Progenitor cell of endocrine pancreas (in vitro differentiated cells): ENCODE data around the gene ZMYM1. TPM values are rescaled to one million over a fixed set of nuclear protein-coding genes. Genes with fewer than 3 reads are reported as not detected.
"Not testable (repeated sequence)": the region's sequence is repeated elsewhere in the genome, so short reads cannot be mapped to it uniquely, and the experiment has no call there.

Source experiments
- DNase-seq: peaks from one replicate; pipeline ENCODE4 v3.0.0; 2021; ENCODE audit warnings: low spot score; ENCODE audit not compliant: unreplicated experiment
- H3K27ac Mint-ChIP-seq: 2 replicates; pipeline ENCODE4 v1.8.0; 2021; ENCODE audit warnings: mild to moderate bottlenecking, moderate library complexity, mixed read lengths
- H3K27me3 Mint-ChIP-seq: 2 replicates; pipeline ENCODE4 v1.8.0; 2021; ENCODE audit warnings: mixed read lengths
- H3K36me3 Mint-ChIP-seq: 2 replicates; pipeline ENCODE4 v1.8.0; 2022; ENCODE audit warnings: mixed read lengths; ENCODE audit not compliant: insufficient read depth
- H3K4me1 Mint-ChIP-seq: 2 replicates; pipeline ENCODE4 v1.8.0; 2021; ENCODE audit warnings: low read depth, mixed read lengths
- H3K4me3 Mint-ChIP-seq: 2 replicates; pipeline ENCODE4 v1.8.0; 2021; ENCODE audit warnings: low read depth, mild to moderate bottlenecking, moderate library complexity, mixed read lengths
- H3K9me3 Mint-ChIP-seq: 2 replicates; pipeline ENCODE4 v1.8.0; 2021; ENCODE audit warnings: low read depth, mixed read lengths
- total RNA-seq: library from RNA; stranded (reverse); gene quantifications from 2 replicates; pipeline ENCODE4 v1.2.1, GENCODE V29; 2021
- TF ChIP-seq, protein P1 (sequence below): fragments of 200-600 bp; sonication (generic); IDR thresholded peaks from one replicate; pipeline ENCODE4 v1.5.0; 2021; ENCODE audit warnings: antibody characterized with exemption, mild to moderate bottlenecking; ENCODE audit not compliant: unreplicated experiment

Gene ZMYM1
- total RNA-seq, 1 donor from 2014 or later, result 34.1 TPM

DNA sequence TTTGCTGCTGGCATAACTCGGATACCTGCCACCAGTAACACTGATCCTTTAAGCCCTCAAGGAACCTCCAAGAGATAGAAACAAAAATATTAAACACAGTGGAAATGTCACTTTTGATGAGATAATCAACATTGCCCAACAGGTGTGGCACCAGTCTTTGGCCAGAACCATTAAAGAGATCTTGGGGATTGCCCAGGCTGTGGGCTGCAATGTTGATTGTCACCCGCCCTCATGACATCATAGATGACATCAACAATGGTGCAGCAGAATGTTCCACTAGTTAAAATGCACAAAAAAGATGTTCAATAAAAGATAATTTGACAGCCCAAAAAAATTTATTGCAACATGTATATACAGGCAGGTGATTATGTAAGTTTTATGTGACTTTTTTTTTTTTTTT, 20.2 kb upstream of the ZMYM1 start:
- Mint-ChIP-seq H3K9me3 (peaks cover 18% of the 10 kb centered on the region), H3K4me1 (no peaks in the 10 kb centered on the region), H3K27me3 (peaks cover 5% of the 10 kb centered on the region), H3K27ac (no peak overlapping the region), H3K36me3 (peaks cover 2% of the 10 kb centered on the region), H3K4me3 (no peak overlapping the region)
- DNase-seq, result no peak
- TF ChIP-seq, protein P1, sequence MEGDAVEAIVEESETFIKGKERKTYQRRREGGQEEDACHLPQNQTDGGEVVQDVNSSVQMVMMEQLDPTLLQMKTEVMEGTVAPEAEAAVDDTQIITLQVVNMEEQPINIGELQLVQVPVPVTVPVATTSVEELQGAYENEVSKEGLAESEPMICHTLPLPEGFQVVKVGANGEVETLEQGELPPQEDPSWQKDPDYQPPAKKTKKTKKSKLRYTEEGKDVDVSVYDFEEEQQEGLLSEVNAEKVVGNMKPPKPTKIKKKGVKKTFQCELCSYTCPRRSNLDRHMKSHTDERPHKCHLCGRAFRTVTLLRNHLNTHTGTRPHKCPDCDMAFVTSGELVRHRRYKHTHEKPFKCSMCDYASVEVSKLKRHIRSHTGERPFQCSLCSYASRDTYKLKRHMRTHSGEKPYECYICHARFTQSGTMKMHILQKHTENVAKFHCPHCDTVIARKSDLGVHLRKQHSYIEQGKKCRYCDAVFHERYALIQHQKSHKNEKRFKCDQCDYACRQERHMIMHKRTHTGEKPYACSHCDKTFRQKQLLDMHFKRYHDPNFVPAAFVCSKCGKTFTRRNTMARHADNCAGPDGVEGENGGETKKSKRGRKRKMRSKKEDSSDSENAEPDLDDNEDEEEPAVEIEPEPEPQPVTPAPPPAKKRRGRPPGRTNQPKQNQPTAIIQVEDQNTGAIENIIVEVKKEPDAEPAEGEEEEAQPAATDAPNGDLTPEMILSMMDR, result no peak

GRCh38 chr1:35062518-35063196, 16.5 kb upstream of the ZMYM1 start:
- H3K9me3 Mint-ChIP-seq, result peaks cover 14% of the 10 kb centered on the region
- DNase-seq, result no peak

DNA sequence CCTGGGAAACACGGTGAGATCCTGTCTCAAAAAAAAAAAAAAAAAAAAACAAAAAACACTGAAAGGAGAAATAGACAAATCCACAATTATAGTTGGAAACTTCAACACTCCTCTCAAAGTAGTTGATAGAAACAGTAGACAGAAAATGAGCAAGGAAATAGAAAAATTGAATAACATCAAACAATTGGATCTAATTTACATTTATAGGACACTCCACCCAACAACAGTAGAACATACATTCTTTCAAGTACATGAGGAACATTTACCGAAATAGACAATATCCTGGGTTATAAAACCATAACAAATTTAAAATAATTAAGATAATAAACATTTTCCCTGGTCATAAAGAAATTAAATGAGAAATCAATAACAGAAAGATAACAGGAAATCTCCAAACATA, 14.9 kb upstream of the ZMYM1 start:
- no peaks in the 10 kb centered on the region for H3K36me3 Mint-ChIP-seq
- DNase-seq, result no peak
- H3K4me1 Mint-ChIP-seq, result no peaks in the 10 kb centered on the region
- H3K27ac Mint-ChIP-seq, result no peak overlapping the region
- no peak overlapping the region for H3K4me3 Mint-ChIP-seq
- peaks cover 2% of the 10 kb centered on the region for H3K9me3 Mint-ChIP-seq
- H3K27me3 Mint-ChIP-seq, result no peaks in the 10 kb centered on the region
- TF ChIP-seq, protein P1, result no peak

More at GRCh38 chr1:35062518-35063196, 16.5 kb upstream of the ZMYM1 start:
- TF ChIP-seq, protein P1, result no peak
- Mint-ChIP-seq H3K36me3 (peaks cover 2% of the 10 kb centered on the region), H3K4me1 (no peaks in the 10 kb centered on the region), H3K27ac (no peak overlapping the region), H3K4me3 (no peak overlapping the region), H3K27me3 (peaks cover 3% of the 10 kb centered on the region)

DNA sequence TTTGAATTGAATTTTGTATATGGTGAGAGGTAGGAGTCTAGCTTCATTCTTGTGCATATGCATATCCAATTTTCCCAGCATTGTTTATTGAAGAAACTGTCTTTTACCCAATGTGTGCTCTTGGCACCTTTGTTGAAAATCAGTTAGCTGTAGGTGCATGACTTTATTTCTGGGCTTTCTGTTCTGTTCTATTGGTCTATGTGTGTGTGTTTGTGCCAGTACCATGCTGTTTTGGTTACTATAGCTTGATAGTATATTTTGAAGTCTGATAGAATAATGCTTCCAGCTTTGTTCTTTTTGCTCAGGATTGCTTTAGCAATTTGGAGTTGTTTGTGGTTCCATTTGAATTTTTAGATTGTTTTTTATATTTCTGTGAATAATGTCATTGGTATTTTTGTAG, 9.4 kb upstream of the ZMYM1 start:
- Mint-ChIP-seq H3K27me3 (peaks cover 8% of the 10 kb centered on the region), H3K4me3 (no peak overlapping the region), H3K4me1 (no peaks in the 10 kb centered on the region), H3K36me3 (no peaks in the 10 kb centered on the region), H3K27ac (no peak overlapping the region), H3K9me3 (peaks cover 4% of the 10 kb centered on the region)
- TF ChIP-seq, protein P1, result no peak
- DNase-seq, result no peak

GRCh38 chr1:35073265-35073811, 5.8 kb upstream of the ZMYM1 start:
- H3K4me1 Mint-ChIP-seq, result peaks cover 3% of the 10 kb centered on the region
- TF ChIP-seq, protein P1, result no peak
- peaks cover 11% of the 10 kb centered on the region for H3K27me3 Mint-ChIP-seq
- H3K4me3 Mint-ChIP-seq, result no peak overlapping the region
- H3K9me3 Mint-ChIP-seq, result peaks cover 7% of the 10 kb centered on the region
- DNase-seq, result no peak
- H3K27ac Mint-ChIP-seq, result no peak overlapping the region
- no peaks in the 10 kb centered on the region for H3K36me3 Mint-ChIP-seq

GRCh38 chr1:35076426-35076825, 2.8 kb upstream of the ZMYM1 start:
- H3K4me3 Mint-ChIP-seq, DNase-seq, H3K27ac Mint-ChIP-seq, H3K36me3 Mint-ChIP-seq, H3K9me3 Mint-ChIP-seq: not testable (repeated sequence)
- Mint-ChIP-seq H3K4me1 (peaks cover 15% of the 10 kb centered on the region), H3K27me3 (peaks cover 11% of the 10 kb centered on the region)
